HG03575 (cell line): ENCODE measurements around the gene RNF125.
A peak's percentile ranks its signal among the peaks of the same experiment; 100 is the strongest.
"Not testable (repeated sequence)": the region's sequence is repeated elsewhere in the genome, so short reads cannot be mapped to it uniquely, and the experiment has no call there.

Source experiments
- ATAC-seq: cut with Tn5 transposase; IDR thresholded peaks from one replicate; pipeline ENCODE4 v1.9.1; 2021; ENCODE audit not compliant: unreplicated experiment, insufficient number of reproducible peaks, low FRiP score; ENCODE audit errors: extremely low read depth

Gene RNF125

DNA sequence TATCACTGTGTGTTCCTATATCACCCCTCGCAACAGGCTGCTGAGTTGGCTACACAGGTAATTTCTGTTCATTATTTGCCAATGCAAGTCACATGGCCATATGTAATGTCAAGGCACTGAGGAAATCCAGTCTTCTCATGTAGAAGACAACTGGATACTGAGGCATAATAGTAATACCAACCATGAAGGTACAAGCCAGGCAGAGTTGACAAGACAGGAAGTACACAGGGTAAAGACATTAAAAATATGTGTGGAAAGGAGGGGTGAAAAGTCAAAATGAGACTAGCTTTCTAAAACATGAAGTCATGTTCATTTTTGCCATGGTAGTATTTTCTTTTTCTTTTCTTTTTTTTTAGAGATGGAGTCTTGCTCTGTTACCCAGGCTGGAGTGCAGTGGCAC, 55.6 kb downstream of the RNF125 start:
- no peak for ATAC-seq

GRCh38 chr18:32078845-32079244, 60.2 kb downstream of the RNF125 start:
- ATAC-seq, result no peak

- ATAC-seq, result no peak
Observed at GRCh38 chr18:32081881-32082280, 63.3 kb downstream of the RNF125 start.

GRCh38 chr18:32083781-32084180, 65.2 kb downstream of the RNF125 start:
- ATAC-seq, result no peak

GRCh38 chr18:32086881-32087280, 68.3 kb downstream of the RNF125 start:
- no peak for ATAC-seq

- ATAC-seq, result not testable (repeated sequence)
Observed at GRCh38 chr18:32090831-32091230, 72.2 kb downstream of the RNF125 start.

DNA sequence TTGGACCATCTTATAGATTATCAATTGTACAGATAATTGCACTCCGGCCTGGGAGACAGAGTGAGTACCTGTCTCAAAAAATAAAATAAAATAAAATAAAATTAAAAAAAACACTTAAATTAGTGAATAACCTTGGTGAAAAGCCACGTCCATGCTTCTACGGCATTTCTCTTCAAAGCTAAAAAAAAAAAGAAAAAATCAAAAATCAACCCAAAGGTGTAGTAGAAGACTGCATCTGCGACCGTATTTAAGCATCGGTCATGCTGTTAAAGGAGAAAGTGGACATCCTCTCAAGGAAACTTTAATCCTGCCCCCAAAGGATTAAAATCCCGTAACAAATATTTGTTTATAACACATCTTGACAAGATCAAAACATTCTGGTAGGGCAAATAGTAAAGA, 72.7 kb downstream of the RNF125 start:
- ATAC-seq, result no peak

DNA sequence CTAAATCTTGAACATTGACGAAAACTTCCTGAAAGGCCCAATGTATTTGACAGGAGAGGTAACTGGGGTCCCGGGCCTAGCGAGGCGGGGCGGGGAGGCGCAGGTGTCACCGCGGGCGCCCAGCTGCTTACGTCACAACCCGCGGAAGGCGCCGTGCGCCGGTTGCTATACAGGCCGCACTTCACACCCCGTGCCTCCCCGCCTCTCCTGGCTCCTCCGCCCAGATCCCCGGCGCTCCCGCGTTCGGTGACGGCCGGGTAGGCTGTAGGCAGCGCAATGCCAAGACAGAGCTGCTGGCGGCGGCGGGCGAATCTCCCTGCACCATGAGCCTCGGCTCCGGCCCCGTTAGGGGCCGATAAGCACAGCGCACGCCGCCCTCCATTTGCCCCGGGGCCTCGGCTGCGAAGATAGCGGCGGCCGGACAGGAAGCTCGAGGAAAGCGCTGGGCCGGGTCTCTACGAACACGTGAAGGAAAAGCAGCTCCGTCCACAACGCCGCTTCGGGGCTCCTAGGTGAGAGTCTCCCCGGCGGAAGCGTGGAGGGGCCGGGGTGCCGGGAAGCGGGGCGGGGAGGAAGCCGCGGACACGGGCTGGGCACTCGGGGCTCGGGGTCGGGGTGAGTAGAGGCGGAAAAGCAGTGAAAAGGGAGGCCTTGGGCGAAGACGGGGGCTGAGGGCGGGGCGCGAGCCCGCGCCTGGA, 73.2 kb downstream of the RNF125 start, which contains the start of gene RNF138:
RNF138 (plus strand) TSS at position 151 of the 698 bp plus-strand sequence. CDS start 903 bp downstream, outside the sequence.
- ATAC-seq, result peak; percentile 26

DNA sequence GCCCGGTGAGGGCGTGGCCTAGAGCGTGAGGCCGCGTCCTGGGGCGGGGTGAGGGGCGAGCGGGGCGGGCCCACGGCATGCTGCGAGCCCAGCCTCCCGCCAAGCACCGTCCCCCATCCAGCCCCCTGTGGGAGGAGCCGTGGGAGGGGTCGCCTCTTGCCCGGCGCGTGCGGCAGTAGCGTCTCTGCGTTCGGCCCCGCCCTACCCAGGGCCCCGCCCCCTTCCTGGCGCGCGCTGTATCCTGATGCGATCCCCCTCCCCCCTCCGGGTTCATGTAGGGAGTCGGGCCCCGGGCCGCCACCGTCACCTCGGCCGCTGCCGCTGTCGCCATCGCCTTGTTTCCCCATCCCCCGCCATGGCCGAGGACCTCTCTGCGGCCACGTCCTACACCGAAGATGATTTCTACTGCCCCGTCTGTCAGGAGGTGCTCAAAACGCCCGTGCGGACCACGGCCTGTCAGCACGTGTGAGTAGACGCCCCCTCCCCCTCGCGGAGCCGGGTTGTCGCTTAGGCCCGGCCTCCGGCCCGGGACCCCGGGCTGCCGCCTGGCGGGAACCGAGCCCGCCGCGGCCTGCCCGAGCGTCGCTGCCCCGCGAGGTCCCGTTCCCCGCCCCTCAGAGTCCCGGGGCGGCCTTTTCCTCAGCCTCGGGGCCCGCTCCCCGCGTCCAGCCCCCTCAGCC, 73.9 kb downstream of the RNF125 start:
- peak; percentile 44 for ATAC-seq

- no peak for ATAC-seq
Observed at GRCh38 chr18:32093102-32093511, 74.5 kb downstream of the RNF125 start.

DNA sequence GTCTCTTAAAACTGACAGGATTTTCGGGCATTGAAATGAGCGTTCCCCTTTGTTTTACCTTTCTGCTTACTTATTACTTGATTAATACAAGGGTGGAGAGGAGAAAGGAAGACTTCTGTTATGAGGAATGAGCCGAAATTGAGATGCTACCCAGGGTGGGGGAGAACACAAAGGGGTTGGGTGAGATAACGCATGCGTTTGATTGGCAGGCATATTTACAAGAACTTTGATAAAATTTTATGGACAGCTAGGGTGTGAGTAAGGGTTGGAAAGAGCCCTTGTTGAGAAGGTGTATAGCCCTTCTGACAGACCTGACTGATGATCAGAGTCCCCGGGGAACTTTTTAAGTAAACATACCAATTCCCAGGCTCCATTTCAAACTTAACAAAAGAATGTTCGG, 74.9 kb downstream of the RNF125 start:
- no peak for ATAC-seq

DNA sequence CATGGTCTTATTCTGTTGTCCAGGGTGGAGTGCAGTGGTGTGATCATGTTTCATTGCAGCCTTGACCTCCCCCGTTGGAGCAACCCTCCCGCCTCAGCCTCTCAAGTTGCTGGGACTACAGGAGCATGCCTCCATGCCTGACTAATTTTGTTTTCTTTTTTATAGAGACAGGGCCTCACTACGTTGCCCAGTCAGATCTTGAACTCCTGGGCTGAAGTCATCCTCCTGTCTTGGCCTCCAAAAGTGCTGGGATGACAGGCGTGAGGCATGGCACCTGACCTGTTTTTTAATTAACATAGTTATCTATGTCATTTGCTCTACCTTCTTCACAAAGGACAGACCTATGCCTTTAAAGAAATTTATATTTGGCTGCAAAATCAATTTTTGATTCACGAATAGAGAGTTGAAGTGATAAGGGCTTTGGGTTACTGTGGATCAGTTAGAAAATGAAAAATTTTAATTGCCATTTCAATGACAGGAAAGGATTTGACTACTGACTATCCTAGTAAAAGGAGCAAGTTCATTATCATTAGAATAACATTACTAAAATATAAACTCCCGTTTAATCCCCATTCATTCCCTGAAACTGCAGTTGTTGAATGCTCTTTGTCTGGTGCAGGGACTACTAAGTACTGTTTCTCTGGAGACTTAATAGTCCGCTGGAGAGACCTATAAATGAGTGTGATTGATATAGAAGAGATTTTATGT, 76.7 kb downstream of the RNF125 start:
- no peak for ATAC-seq

DNA sequence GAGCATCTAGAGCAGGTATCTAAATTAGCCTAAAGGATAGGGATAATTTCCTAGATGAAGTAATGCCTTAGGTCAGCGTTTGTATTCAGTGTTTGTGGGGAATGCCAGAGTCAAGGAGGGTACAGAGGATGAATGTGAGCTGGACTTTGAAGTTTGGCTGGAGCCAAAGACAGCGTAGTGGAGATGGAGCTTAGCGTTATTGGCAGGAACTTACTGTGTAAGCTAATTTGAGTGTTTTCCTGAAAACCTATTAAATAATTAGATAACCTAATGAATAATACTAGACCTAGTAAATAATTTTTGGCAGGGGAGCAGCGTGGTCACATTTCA, 77.2 kb downstream of the RNF125 start:
- no peak for ATAC-seq

DNA sequence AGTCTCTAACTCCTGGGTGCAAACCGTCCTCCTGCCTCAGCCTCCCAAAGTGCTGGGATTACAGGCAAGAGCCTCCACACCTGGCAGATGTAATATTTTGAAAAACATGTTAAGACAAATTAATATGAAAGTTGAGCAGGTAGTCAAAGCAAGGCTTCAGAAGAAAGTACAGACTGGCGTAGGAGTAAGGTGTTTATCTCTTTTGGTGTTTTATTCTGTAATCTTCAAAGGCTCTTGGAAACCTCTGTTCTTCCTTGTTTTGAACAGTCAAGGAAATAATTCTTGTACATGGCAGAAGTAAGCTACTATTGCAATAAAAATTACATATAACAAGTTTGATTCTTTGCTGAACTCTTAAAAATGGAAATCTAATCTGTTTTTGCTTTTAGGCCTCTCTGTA, 78.3 kb downstream of the RNF125 start:
- ATAC-seq, result no peak

GRCh38 chr18:32104516-32104915, 85.9 kb downstream of the RNF125 start:
- no peak for ATAC-seq

DNA sequence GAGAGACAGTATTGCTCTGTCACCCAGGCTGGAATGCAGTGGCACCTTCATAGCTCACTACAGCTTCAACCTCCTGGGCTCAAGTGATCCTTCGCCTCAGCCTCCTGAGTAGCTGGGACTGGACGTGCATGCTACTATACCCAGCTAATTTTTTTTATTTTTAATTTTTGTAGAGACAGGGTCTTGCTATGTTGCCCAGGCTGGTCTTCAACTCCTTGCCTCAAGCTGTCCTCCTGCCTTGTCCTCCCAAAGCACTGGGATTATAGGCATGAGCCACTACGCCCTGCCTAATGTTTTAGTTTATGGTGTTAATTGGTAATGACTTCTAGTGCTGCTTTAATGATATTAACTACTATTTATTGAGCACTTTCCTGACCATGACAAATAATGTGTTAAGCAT, 91.4 kb downstream of the RNF125 start:
- ATAC-seq, result no peak

DNA sequence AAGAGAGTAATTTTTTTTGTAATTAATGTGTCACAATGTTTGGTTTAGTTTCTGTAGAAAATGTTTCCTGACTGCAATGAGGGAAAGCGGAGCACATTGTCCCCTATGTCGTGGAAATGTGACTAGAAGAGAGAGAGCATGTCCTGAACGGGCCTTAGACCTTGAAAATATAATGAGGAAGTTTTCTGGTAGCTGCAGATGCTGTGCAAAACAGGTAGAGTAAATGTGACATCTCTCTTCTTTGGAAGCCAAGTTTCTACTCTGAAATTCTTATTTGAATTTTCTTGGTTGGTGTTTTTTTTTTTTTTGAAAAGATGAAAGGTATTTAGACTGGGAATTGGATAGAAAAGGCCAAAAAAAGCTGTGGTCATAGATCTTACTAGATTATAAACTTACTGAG, 93.1 kb downstream of the RNF125 start:
- no peak for ATAC-seq

DNA sequence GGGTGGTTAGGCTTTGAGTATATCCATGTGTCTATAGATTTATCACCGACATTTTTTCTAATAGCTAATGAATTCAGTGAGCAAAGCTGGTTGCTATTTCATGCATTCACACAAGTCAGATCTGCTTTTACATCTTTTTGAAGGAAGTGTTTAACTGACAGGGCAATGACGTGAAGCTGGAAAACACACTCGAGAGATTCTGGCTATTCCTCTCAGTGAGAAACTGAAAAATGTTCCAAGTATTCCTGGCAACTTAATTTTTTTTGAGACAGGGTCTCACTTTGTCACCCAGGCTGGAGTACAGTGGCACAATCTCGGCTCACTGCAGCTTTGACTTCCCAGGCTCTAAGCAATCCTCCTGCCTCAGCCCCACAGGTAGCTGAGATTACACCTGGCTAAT, 94.2 kb downstream of the RNF125 start:
- no peak for ATAC-seq

DNA sequence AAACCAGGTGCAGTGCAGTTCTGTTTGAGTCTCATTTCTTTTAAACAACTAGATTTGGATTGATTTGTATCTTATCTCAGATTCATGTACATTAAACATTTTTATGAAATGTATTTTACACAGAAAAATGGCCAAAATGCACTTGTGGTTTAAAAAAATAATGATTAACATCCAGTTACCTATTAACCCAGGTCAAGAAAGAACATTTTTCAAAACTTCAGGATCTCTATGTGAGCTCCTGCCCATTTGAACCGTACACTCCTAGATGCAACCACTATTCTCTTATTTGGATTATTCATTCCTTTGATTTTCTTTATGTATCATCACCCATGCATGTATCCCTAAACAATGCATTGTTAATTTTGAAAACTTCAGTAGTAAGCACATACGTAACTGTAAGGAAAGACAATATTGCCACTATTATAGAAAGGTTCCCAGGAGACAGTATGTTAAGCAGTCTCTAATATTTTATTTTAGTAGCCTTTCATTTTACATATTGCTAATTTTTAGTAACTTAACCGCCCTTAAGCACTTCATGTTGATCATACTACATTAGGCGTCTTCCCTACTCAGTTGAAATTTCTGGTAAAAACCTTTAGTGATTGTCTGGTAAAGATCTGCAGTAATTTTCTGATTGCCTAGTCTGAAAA, 95.8 kb downstream of the RNF125 start:
- no peak for ATAC-seq

DNA sequence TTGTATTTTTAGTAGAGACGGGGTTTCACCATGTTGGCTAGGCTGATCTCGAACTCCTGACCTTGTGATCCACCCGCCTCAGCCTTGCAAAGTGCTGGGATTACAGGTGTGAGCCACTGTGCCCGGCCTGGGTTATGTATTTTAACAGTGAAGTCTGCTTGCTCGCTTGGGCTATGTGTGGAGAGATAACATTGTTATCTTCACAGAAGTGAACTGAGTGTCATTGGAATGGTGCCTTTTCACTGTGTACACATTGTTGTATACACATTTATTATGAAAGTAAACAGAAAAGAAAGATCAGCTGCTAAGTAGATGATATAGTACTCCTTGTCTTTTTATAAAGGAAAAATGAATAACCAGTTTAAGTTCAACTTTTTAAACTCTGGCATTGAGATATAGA, 103.4 kb downstream of the RNF125 start:
- ATAC-seq, result no peak
